HFF-Myc (cell line): ENCODE measurements around the gene SMAGP.
"Not testable (repeated sequence)": the region's sequence is repeated elsewhere in the genome, so short reads cannot be mapped to it uniquely, and the experiment has no call there.

Source experiments
- DNase-seq: peaks from one replicate; pipeline ENCODE4 v3.0.0-alpha.2; 2011; ENCODE audit warnings: low read depth; ENCODE audit errors: extremely low read depth
- H3K4me3 ChIP-seq: replicated peaks from 2 replicates; pipeline ENCODE4 v1.5.1; 2011; ENCODE audit warnings: low read depth, mild to moderate bottlenecking, control low read depth, low read length
- TF ChIP-seq, protein P1 (sequence below): IDR thresholded peaks from 2 replicates; pipeline ENCODE4 v1.5.1; 2012; ENCODE audit warnings: mild to moderate bottlenecking, low read depth, low read length, control low read depth; ENCODE audit errors: missing control alignments

SMAGP gene

DNA sequence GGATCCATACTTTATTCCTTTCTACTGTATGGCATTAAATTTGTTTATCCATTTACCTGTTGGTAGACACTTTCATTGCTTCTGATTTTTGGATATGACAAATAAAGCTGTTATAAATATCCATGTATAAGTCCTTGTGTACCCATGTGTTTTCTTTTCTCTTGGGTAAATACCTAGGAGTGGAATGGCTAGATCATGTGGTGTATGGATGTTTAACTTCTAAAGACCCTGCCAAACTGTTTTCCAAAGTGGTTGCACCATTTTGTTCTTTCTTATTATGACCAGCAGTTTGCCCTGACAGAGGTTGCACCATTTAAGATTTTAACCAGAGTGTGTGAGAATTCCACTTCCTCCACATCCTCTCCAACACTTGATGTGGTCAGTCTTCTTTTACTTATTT, 37.6 kb downstream of the SMAGP start:
- no peak overlapping the region for H3K4me3 ChIP-seq
- TF ChIP-seq, protein P1, sequence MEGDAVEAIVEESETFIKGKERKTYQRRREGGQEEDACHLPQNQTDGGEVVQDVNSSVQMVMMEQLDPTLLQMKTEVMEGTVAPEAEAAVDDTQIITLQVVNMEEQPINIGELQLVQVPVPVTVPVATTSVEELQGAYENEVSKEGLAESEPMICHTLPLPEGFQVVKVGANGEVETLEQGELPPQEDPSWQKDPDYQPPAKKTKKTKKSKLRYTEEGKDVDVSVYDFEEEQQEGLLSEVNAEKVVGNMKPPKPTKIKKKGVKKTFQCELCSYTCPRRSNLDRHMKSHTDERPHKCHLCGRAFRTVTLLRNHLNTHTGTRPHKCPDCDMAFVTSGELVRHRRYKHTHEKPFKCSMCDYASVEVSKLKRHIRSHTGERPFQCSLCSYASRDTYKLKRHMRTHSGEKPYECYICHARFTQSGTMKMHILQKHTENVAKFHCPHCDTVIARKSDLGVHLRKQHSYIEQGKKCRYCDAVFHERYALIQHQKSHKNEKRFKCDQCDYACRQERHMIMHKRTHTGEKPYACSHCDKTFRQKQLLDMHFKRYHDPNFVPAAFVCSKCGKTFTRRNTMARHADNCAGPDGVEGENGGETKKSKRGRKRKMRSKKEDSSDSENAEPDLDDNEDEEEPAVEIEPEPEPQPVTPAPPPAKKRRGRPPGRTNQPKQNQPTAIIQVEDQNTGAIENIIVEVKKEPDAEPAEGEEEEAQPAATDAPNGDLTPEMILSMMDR: no peak
- no peak for DNase-seq

DNA sequence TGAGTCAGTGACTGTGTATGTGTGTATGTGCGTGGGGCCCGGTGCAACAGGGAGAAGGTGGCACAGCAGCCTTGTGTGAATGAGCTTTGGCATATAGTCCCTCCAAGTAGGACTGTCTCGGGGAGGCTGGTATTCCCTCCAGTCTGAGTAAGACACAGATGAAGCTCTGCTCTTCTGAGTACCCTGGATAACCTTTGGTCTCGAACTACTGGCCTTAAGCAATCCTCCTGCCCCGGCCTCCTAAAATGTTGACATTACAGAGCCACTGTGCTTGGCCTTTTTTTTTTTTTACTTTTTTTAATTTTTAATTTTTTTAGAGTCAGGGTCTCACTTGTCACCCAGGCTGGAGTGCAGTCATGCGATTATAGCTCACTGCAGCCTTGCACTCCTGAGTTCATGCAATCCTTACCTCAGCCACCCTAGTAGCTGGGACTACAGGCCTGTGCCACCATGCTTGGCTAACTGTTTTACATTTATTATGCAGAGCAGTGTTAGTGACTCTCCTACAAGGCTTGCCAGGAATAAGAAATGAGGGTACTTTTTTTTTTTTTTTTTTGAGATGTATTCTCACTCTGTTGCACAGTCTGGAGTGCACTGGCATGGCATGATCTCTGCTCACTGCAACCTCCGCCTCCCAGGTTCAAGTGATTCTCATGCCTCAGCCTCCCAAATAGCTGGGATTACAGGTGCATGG, 41.0 kb downstream of the SMAGP start:
- DNase-seq: no peak
- H3K4me3 ChIP-seq: no peak overlapping the region
- TF ChIP-seq, protein P1: no peak

DNA sequence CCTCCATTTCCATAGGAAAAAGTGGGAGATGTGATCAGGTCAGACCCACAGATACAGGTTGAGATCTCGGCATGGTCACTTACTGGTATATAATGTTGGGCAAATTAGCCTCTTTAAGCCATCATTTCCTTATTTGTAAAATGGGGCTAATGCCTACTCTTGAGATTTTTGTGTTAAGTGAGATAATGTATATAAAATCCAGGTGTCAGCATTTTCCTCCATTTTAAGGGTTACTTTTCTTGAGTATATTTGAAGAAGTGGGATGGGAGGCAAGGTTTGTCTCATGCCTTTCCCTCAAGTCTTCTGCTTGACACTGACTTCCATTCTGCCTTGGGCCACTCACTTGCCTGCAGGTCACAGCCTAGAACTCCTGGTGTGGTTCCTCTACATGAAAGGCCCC, 42.3 kb downstream of the SMAGP start:
- TF ChIP-seq, protein P1: no peak
- no peak for DNase-seq
- no peak overlapping the region for H3K4me3 ChIP-seq

DNA sequence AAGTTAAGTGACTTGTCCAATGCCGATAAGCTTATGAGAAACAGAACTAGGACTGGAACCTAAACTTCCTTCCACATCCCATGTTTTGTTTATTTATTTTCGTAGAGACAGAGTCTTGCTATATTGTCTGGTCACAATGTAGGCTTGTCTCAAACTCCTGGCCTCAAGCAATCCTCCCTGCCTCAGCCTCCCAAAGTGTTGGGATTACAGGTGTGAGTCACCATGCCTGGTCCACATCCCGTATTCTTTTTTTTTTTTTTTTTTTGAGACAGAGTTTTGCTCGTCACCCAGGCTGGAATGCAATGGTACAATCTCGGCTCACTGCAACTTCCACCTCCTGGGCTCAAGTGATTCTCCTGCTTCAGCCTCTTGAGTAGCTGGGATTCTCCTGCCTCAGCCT, 43.1 kb downstream of the SMAGP start:
- DNase-seq, H3K4me3 ChIP-seq: not testable (repeated sequence)

DNA sequence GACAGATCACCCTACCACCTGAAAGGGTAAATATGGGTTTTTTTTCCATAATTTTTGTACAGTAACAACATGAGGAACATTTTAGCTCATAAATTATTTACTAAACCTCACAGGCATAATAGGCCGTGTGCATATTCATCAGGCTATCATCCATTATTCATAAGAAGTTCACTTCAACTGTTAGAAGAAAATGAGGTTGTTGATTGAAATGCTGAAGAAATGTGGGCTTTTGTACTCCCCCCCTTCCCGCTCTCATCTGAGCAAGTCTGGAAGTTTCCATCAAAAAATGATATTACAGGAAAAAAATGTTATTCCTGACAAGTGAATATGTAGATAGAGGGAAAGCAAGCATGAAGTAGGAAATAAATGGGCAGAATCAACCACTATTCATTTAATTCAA, 44.4 kb downstream of the SMAGP start:
- TF ChIP-seq, protein P1: no peak
- no peak overlapping the region for H3K4me3 ChIP-seq
- no peak for DNase-seq

DNA sequence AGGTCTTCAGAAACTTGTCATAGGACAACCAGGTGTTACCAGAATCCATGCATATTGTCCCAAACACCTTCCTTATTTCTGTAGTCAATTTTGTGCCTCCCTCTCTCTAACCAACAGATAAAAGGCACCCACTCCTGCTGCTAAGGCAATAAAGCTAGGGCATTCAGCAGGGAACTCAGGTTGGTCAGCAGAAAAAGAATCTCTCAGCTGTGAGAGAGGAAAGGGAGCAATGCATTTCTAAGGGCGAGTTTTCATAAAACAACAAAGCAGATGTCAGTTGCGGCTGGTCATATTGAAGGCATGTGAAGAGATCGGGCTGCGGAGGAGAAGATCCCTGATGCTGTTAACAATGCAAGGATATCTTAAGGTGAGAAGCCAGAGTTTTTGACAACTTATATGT, 45.0 kb downstream of the SMAGP start:
- TF ChIP-seq, protein P1: no peak

DNA sequence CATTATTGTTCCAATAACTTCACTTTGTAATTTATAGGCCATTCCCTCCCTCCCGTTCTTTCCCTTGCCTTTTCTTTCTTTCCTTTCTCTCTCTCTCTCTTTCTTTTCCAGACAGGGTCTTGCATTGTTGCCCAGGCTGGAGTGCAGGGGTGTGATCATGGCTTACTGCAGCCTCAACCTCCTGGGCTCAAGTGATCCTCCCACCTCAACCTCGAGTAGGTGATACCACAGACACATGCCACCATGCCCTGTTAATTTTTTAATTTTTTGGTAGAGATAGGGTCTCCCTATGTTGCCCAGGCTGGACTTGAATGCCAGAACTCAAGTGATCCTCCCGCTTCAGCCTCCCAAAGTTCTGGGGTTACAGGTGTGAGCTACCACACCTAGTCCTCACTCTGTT, 45.6 kb downstream of the SMAGP start:
- no peak overlapping the region for H3K4me3 ChIP-seq
- TF ChIP-seq, protein P1: no peak
- no peak for DNase-seq

More for the DNA sequence above, 45.0 kb downstream of the SMAGP start:
- no peak for DNase-seq
- no peak overlapping the region for H3K4me3 ChIP-seq
